Left ventricle myocardium inferior (tissue), 1 donor: ENCODE results near the gene RPLP2. TPM values are rescaled to one million over a fixed set of nuclear protein-coding genes. Genes with fewer than 3 reads are reported as not detected.

Experiments used
- DNase-seq: peaks from one replicate; pipeline ENCODE4 v3.0.0-alpha.2; 2020
- H3K27ac ChIP-seq: fragments of 200-600 bp; replicated peaks from 2 replicates; pipeline ENCODE4 v1.8.0; 2021
- H3K27me3 ChIP-seq: fragments of 200-600 bp; 2 replicates; pipeline ENCODE4 v1.8.0; 2021; ENCODE audit warnings: low read depth
- H3K36me3 ChIP-seq: fragments of 200-600 bp; 2 replicates; pipeline ENCODE4 v1.8.0; 2021
- H3K4me1 ChIP-seq: fragments of 200-600 bp; 2 replicates; pipeline ENCODE4 v1.8.0; 2021
- H3K4me3 ChIP-seq: fragments of 200-600 bp; 2 replicates; pipeline ENCODE4 v1.8.0; 2021; ENCODE audit warnings: mild to moderate bottlenecking, moderate library complexity
- H3K9me3 ChIP-seq: fragments of 200-600 bp; replicated peaks from 2 replicates; pipeline ENCODE4 v1.8.0; 2021
- intact Hi-C: fragments of 100-400 bp; cut with micrococcal nuclease; formaldehyde crosslinking; loops from one replicate; pipeline ENCODE4 v1.11.0; 2022
- total RNA-seq: library from RNA; stranded (reverse); fragmentation: NEBNext Ultra II Directional; extraction: Animal tissue kit (Norgen Biotek cat#: 25700); gene quantifications from one replicate; pipeline ENCODE4 v1.2.1, GENCODE V29; 2021
- TF ChIP-seq, protein P1 (sequence below): fragments of 200-600 bp; IDR thresholded peaks from 2 replicates; pipeline ENCODE4 v1.8.0; 2021; ENCODE audit warnings: antibody characterized with exemption, mild to moderate bottlenecking, borderline replicate concordance
- donor health status: DM: no; HTN: yes; CAD: no; lungs with severe emphysema.

The RPLP2 gene
- total RNA-seq, 1 donor from 2014 or later: 871 TPM

DNA sequence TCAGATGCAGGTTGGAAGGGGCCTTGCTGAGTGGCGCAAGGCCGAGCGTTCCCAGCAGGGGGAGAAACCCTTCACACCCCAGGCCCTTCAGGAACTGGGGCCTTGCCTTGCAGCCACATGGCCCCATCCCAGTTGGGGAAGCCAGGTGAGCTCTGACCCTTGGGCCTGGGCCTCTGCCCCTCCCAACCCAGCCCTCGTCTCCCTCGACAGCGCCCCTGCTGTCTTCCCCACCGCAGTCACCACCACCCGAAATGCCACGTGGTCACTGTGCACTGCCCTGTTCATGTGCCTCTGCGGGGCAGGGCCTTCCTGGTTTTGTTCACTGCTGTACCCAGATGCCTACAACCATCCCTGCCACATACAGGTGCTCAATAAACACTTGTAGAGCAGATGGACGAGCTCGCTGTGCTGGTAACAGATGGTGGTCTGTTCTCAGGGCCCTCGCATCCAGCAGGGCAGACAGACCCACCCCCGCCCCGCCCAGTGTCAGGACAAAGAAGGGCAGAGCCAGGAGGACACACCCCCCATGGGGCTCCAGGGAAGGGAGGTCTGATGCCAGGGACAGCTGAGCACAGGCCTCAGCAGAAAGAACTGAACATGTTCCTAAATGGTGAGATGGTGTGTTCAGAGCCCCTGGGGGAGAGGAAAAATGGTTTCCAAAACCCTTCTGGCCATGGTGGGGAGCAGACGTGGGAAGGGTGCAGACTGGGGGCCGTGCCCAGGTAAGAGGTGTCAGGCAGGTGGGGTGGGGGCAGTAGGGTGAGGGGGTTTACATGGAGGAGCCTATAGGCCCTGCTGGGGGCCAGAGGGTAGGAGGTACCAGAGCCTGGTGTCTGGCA lies 28.9 kb downstream of the RPLP2 start:
- DNase-seq: no peak
- Histone ChIP-seq H3K27me3 (no peaks in the 10 kb centered on the region), H3K9me3 (no peaks in the 10 kb centered on the region), H3K36me3 (peaks cover 50% of the 10 kb centered on the region), H3K4me1 (peaks cover 97% of the 10 kb centered on the region), H3K4me3 (peak overlapping the region; percentile 1), H3K27ac (peak overlapping the region; percentile 49)
- TF ChIP-seq, protein P1, sequence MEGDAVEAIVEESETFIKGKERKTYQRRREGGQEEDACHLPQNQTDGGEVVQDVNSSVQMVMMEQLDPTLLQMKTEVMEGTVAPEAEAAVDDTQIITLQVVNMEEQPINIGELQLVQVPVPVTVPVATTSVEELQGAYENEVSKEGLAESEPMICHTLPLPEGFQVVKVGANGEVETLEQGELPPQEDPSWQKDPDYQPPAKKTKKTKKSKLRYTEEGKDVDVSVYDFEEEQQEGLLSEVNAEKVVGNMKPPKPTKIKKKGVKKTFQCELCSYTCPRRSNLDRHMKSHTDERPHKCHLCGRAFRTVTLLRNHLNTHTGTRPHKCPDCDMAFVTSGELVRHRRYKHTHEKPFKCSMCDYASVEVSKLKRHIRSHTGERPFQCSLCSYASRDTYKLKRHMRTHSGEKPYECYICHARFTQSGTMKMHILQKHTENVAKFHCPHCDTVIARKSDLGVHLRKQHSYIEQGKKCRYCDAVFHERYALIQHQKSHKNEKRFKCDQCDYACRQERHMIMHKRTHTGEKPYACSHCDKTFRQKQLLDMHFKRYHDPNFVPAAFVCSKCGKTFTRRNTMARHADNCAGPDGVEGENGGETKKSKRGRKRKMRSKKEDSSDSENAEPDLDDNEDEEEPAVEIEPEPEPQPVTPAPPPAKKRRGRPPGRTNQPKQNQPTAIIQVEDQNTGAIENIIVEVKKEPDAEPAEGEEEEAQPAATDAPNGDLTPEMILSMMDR: peak; percentile 32
- intact Hi-C loops: no loop called here

- TF ChIP-seq, protein P1: no peak
- H3K4me1 ChIP-seq: peaks cover 97% of the 10 kb centered on the region
Measured at GRCh38 chr11:839280-839623, 29.5 kb downstream of the RPLP2 start.

GRCh38 chr11:839875-840617 lies 30.3 kb downstream of the RPLP2 start:
- Histone ChIP-seq H3K4me1 (peaks cover 97% of the 10 kb centered on the region), H3K27ac (peak overlapping the region; percentile 19), H3K4me3 (peak overlapping the region; percentile 97), H3K9me3 (no peaks in the 10 kb centered on the region), H3K36me3 (peaks cover 50% of the 10 kb centered on the region), H3K27me3 (no peaks in the 10 kb centered on the region)
- TF ChIP-seq, protein P1: no peak
- DNase-seq: no peak
- intact Hi-C loops: no loop called here

More at GRCh38 chr11:839280-839623, 29.5 kb downstream of the RPLP2 start:
- Histone ChIP-seq H3K4me3 (no peak overlapping the region), H3K27ac (peak overlapping the region; percentile 49), H3K36me3 (peaks cover 50% of the 10 kb centered on the region), H3K27me3 (no peaks in the 10 kb centered on the region), H3K9me3 (no peaks in the 10 kb centered on the region)
- DNase-seq: no peak
- intact Hi-C loops: no loop called here

DNA sequence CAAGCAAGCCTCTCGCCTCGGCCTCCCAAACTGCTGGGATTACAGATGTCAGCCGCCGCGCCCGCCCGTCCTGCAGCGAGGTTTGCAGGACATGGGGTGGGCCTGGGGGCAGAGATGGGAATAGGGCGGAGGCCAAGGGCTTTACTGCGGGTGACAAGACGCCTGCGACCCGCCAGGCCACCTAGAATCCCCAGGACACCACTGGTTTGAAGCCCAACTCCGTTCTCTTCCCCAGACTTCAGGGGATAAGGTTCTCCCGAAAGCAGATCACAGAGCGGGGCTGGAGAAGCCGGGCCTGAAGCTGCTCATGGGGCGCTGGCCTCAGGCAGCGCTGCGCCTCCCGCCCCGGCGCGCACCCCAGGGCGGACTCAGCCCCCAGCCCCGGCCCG lies 32.2 kb downstream of the RPLP2 start:
- TF ChIP-seq, protein P1: no peak
- H3K4me3 ChIP-seq: peak overlapping the region; percentile 97
- peak overlapping the region; percentile 97 for H3K27ac ChIP-seq
- intact Hi-C loops: no loop called here
- DNase-seq: no peak
- no peaks in the 10 kb centered on the region for H3K9me3 ChIP-seq
- H3K4me1 ChIP-seq: peaks cover 99% of the 10 kb centered on the region
- peaks cover 37% of the 10 kb centered on the region for H3K36me3 ChIP-seq
- H3K27me3 ChIP-seq: no peaks in the 10 kb centered on the region

GRCh38 chr11:842370-843002 lies 32.7 kb downstream of the RPLP2 start, which contains the start of the genes POLR2L and TSPAN4:
Gene POLR2L (minus strand): TSS chr11:842529. CDS start chr11:842508, 21 bp downstream.
Gene TSPAN4 (plus strand): TSS chr11:842852. CDS start chr11:850305, 7,453 bp downstream.
- Histone ChIP-seq H3K27ac (peak within 1 kb of the TSS; percentile 97), H3K36me3 (peaks cover 32% of the 10 kb centered on the region), H3K9me3 (no peaks in the 10 kb centered on the region), H3K4me1 (peaks cover 97% of the 10 kb centered on the region), H3K4me3 (peak within 1 kb of the TSS; percentile 97), H3K27me3 (no peaks in the 10 kb centered on the region)
- DNase-seq: peak; percentile 93
- intact Hi-C loops: no loop called here
- TF ChIP-seq, protein P1: no peak
